ENCODE data around the gene AKR1A1. TPM values are rescaled to one million over a fixed set of nuclear protein-coding genes. Genes with fewer than 3 reads are reported as not detected.

AKR1A1 gene
- total RNA-seq, 1 experiment from 2014 or later = 142 TPM

DNA sequence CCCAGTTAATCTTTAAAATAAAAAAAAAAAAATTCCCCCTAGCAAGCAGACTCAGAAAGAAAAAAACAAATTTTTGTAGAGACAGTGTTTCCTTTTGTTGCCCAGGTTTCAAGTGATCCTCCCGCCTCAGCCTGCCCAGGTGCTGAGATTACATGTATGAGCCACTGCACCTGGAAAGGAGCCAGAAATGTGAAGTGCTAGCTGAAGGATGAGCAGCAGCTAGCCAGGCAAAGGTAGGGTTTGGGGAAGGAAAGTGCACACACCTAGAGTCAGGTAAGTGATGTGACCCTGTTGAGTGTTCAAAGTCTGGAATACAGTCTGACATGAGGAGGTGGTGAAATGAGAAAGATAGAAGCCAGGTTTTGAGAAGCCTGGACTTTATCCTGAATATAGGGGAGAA lies 1.7 kb downstream of the AKR1A1 start:
- no TSS peak for BruUV-seq (replicated peaks)
- intact Hi-C loops (cut with micrococcal nuclease; ENCODE audit: unreplicated experiment) = no loop called here
- DNase-seq (ENCODE audit: low read depth, low spot score) (no peak), ATAC-seq (no peak)
- in situ Hi-C loops (cut with HindIII; ENCODE audit: low pct_unique_long_range_greater_than_20kb, low sequenced_read_pairs) = no loop called here
- no peaks in the 10 kb centered on the region for H3K27me3 ChIP-seq (ENCODE audit: control insufficient read depth, insufficient read depth, low read length)
- H3K4me1 ChIP-seq (ENCODE audit: control insufficient read depth, insufficient read depth, low read length) = peaks cover 20% of the 10 kb centered on the region
- H3K9me3 ChIP-seq (ENCODE audit: control insufficient read depth, insufficient read depth, low read depth, low read length) = no peaks in the 10 kb centered on the region
- CTCF ChIA-PET = no interaction called here
- POLR2A ChIA-PET = no interaction called here
- TF ChIP-seq POLR2AphosphoS5 (IDR thresholded peaks at IDR 0.05; ENCODE audit: low read depth, low read length) (no peak), SIN3A (IDR thresholded peaks at IDR 0.05; ENCODE audit: borderline replicate concordance, insufficient read depth, low read depth, low read length) (no peak), TCF7L2 (IDR thresholded peaks at IDR 0.05; ENCODE audit: low read depth, low read length) (no peak)
- TF ChIP-seq, protein P1, sequence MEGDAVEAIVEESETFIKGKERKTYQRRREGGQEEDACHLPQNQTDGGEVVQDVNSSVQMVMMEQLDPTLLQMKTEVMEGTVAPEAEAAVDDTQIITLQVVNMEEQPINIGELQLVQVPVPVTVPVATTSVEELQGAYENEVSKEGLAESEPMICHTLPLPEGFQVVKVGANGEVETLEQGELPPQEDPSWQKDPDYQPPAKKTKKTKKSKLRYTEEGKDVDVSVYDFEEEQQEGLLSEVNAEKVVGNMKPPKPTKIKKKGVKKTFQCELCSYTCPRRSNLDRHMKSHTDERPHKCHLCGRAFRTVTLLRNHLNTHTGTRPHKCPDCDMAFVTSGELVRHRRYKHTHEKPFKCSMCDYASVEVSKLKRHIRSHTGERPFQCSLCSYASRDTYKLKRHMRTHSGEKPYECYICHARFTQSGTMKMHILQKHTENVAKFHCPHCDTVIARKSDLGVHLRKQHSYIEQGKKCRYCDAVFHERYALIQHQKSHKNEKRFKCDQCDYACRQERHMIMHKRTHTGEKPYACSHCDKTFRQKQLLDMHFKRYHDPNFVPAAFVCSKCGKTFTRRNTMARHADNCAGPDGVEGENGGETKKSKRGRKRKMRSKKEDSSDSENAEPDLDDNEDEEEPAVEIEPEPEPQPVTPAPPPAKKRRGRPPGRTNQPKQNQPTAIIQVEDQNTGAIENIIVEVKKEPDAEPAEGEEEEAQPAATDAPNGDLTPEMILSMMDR (IDR thresholded peaks at IDR 0.05) = no peak
- TF ChIP-seq, protein P2, sequence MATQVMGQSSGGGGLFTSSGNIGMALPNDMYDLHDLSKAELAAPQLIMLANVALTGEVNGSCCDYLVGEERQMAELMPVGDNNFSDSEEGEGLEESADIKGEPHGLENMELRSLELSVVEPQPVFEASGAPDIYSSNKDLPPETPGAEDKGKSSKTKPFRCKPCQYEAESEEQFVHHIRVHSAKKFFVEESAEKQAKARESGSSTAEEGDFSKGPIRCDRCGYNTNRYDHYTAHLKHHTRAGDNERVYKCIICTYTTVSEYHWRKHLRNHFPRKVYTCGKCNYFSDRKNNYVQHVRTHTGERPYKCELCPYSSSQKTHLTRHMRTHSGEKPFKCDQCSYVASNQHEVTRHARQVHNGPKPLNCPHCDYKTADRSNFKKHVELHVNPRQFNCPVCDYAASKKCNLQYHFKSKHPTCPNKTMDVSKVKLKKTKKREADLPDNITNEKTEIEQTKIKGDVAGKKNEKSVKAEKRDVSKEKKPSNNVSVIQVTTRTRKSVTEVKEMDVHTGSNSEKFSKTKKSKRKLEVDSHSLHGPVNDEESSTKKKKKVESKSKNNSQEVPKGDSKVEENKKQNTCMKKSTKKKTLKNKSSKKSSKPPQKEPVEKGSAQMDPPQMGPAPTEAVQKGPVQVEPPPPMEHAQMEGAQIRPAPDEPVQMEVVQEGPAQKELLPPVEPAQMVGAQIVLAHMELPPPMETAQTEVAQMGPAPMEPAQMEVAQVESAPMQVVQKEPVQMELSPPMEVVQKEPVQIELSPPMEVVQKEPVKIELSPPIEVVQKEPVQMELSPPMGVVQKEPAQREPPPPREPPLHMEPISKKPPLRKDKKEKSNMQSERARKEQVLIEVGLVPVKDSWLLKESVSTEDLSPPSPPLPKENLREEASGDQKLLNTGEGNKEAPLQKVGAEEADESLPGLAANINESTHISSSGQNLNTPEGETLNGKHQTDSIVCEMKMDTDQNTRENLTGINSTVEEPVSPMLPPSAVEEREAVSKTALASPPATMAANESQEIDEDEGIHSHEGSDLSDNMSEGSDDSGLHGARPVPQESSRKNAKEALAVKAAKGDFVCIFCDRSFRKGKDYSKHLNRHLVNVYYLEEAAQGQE (IDR thresholded peaks at IDR 0.05; ENCODE audit: insufficient read depth in 1 of 2, low read depth in 2 of 2, low read length in 1 of 2) = no peak
- H3K27ac ChIP-seq (ENCODE audit: low read length) = peak overlapping the region; percentile 97; the same call in 1 of the 2 replicates
- H3K36me3 ChIP-seq (ENCODE audit: control insufficient read depth, insufficient read depth, low read length) = no peaks in the 10 kb centered on the region; the same call in 1 of the 2 replicates
- peak overlapping the region; percentile 90 to 93; a peak in 3 of 4 replicates for H3K4me3 ChIP-seq (ENCODE audit: low read depth in 2 of 2, low read length in 2 of 2)

DNA sequence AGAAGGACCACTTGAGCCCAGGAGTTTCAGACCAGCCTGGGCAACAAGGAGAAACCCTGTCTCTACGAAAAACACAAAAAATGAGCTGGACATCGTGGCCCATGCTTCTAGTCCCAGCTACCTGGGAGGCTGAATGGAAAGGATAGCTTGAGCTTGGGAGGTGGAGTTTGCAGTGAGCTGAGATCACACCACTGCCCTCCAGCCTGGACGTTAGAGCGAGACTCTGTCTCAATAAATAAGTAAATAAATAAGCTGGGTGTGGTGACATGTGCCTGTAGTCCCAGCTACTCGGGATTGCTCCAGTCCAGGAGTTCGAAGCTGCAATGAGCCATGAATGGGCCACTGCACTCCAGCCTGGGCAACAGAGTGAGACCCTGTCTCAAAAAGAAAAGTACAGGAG lies 3.6 kb downstream of the AKR1A1 start:
- DNase-seq (ENCODE audit: low read depth, low spot score) (no peak), ATAC-seq (no peak)
- CTCF ChIA-PET = no interaction called here
- Histone ChIP-seq H3K27me3 (ENCODE audit: control insufficient read depth, insufficient read depth, low read length) (no peaks in the 10 kb centered on the region), H3K4me1 (ENCODE audit: control insufficient read depth, insufficient read depth, low read length) (peaks cover 23% of the 10 kb centered on the region), H3K9me3 (ENCODE audit: control insufficient read depth, insufficient read depth, low read depth, low read length) (no peaks in the 10 kb centered on the region), H3K27ac (ENCODE audit: low read length) (no peak overlapping the region), H3K4me3 (ENCODE audit: low read depth in 2 of 2, low read length in 2 of 2) (no peak overlapping the region), H3K36me3 (ENCODE audit: control insufficient read depth, insufficient read depth, low read length) (no peaks in the 10 kb centered on the region; the same call in 1 of the 2 replicates)
- intact Hi-C loops (cut with micrococcal nuclease; ENCODE audit: unreplicated experiment) = no loop called here
- in situ Hi-C loops (cut with HindIII; ENCODE audit: low pct_unique_long_range_greater_than_20kb, low sequenced_read_pairs) = no loop called here
- no peak for TF ChIP-seq TCF7L2 (IDR thresholded peaks at IDR 0.05; ENCODE audit: low read depth, low read length)
- no peak for TF ChIP-seq SIN3A (IDR thresholded peaks at IDR 0.05; ENCODE audit: borderline replicate concordance, insufficient read depth, low read depth, low read length)
- TF ChIP-seq, protein P1 (IDR thresholded peaks at IDR 0.05) = no peak
- TF ChIP-seq, protein P2 (IDR thresholded peaks at IDR 0.05; ENCODE audit: insufficient read depth in 1 of 2, low read depth in 2 of 2, low read length in 1 of 2) = no peak
- no peak for TF ChIP-seq POLR2AphosphoS5 (IDR thresholded peaks at IDR 0.05; ENCODE audit: low read depth, low read length)
- POLR2A ChIA-PET = no interaction called here
- BruUV-seq (replicated peaks) = no TSS peak

All from Panc1 (cell line).